ENCODE results near the gene CLIC4. TPM values are rescaled to one million over a fixed set of nuclear protein-coding genes. Genes with fewer than 3 reads are reported as not detected.

The CLIC4 gene
- total and polyA plus RNA-seq, 9 of the 15 experiments (the other 6 are each of a cell fraction or from before 2014, with no cell fraction given), result 16.0 to 67.5 (median 38.4) TPM

- peak; percentile 59 for TF ChIP-seq CHD4 (IDR thresholded peaks at IDR 0.05; ENCODE audit: insufficient read depth, insufficient replicate concordance, low read depth, low read length, poor library complexity, severe bottlenecking)
- TF ChIP-seq TFAM (CRISPR knock-in tag; conservative IDR thresholded peaks at IDR 0.05), result no peak
- no peak for TF ChIP-seq SRSF1 (IDR thresholded peaks at IDR 0.05; ENCODE audit: low read depth, low read length)
- TF ChIP-seq FUS (optimal IDR thresholded peaks at IDR 0.05; ENCODE audit: low read depth, low read length), result no peak
- no peak for TF ChIP-seq ZNF347 (CRISPR knock-in tag; IDR thresholded peaks at IDR 0.05; ENCODE audit: low read depth)
- TF ChIP-seq NFXL1 (CRISPR knock-in tag; IDR thresholded peaks at IDR 0.05), result no peak
- TF ChIP-seq SNRNP70 (optimal IDR thresholded peaks at IDR 0.05; ENCODE audit: low read depth, low read length), result no peak
- TF ChIP-seq NR2C1 (IDR thresholded peaks at IDR 0.05), result no peak
- TF ChIP-seq NR2C1 (tag; IDR thresholded peaks at IDR 0.05), result no peak
- TF ChIP-seq EHMT2 (IDR thresholded peaks at IDR 0.05), result peak; percentile 74; the same call in 1 of the 2 replicates
- no peak for TF ChIP-seq ARHGAP35 (IDR thresholded peaks at IDR 0.05; ENCODE audit: partially characterized antibody)
- TF ChIP-seq SRSF9 (IDR thresholded peaks at IDR 0.05; ENCODE audit: borderline replicate concordance, low read depth, low read length), result no peak
- 0 out of 2 replicates have a peak, but pooled peaks have one; percentile 41 for TF ChIP-seq ADNP (tag; IDR thresholded peaks at IDR 0.05)
- peak; percentile 62 for TF ChIP-seq FOSL1 (tag; conservative IDR thresholded peaks at IDR 0.05)
- no peak for TF ChIP-seq PML (IDR thresholded peaks at IDR 0.05; ENCODE audit: low read length)
- no peak for TF ChIP-seq STAT5A (IDR thresholded peaks at IDR 0.05; ENCODE audit: borderline replicate concordance, low read length)
- TF ChIP-seq POLR2B (IDR thresholded peaks at IDR 0.05; ENCODE audit: low read depth, partially characterized antibody), result peak; percentile 36
- TF ChIP-seq RBM34 (IDR thresholded peaks at IDR 0.05; ENCODE audit: borderline replicate concordance, insufficient read depth, low read length), result no peak
- TF ChIP-seq NFIC (IDR thresholded peaks at IDR 0.05), result no peak
- TF ChIP-seq ZNF143 (CRISPR knock-in tag; IDR thresholded peaks at IDR 0.05), result no peak
- TF ChIP-seq ATF7 (IDR thresholded peaks at IDR 0.05), result peak; percentile 85
- peak; percentile 26; the same call in 1 of the 2 replicates for TF ChIP-seq CHAMP1 (IDR thresholded peaks at IDR 0.05)
- TF ChIP-seq ZNF511 (CRISPR knock-in tag; IDR thresholded peaks at IDR 0.05), result no peak
- no peak for TF ChIP-seq TEAD1 (CRISPR knock-in tag; IDR thresholded peaks at IDR 0.05)
- TF ChIP-seq HOMEZ (CRISPR knock-in tag; IDR thresholded peaks at IDR 0.05), result no peak
- TF ChIP-seq OTX1 (CRISPR knock-in tag; IDR thresholded peaks at IDR 0.05), result peak; percentile 93
- no peak for TF ChIP-seq ZNF785 (CRISPR knock-in tag; IDR thresholded peaks at IDR 0.05)
- TF ChIP-seq CREB1 (IDR thresholded peaks at IDR 0.05), result peak; percentile 58
- TF ChIP-seq CREB1 (CRISPR knock-in tag; IDR thresholded peaks at IDR 0.05), result 0 out of 2 replicates have a peak, but pooled peaks have one; percentile 64
Observed at GRCh38 chr1:24762133-24762676, 17.0 kb downstream of the CLIC4 start (continued).

Measured in K562 (cell line).